A549 (cell line): Measurements from ENCODE around the gene HSD17B13. TPM values are rescaled to one million over a fixed set of nuclear protein-coding genes. Genes with fewer than 3 reads are reported as not detected.

ENCODE experiments used
- ATAC-seq, 2 experiments: fragments of 200-7000 bp in 1 of 2; fragments of >200 bp in 1 of 2; cut with Nextera tagmentation in 1 of 2; cut with Tn5 transposase in 1 of 2; 3 replicates each; pipeline versions ENCODE4 v1.8.0 to v1.9.1; 2018 to 2020; ENCODE audit warnings: mild to moderate bottlenecking in 1 of 2, moderate library complexity in 1 of 2
- CTCF ChIA-PET: fragments of 300-600 bp; sonication (Branson Sonifier 250); formaldehyde crosslinking; extraction: SDS; loops from one replicate; lab custom pipeline; 2021; ENCODE audit warnings: antibody characterized with exemption, inconsistent platforms; lab: Yijun Ruan, JAX
- POLR2A ChIA-PET: fragments of 350-600 bp; formaldehyde crosslinking; extraction: SDS; loops from one replicate; lab custom pipeline; 2021; ENCODE audit warnings: antibody characterized with exemption, inconsistent platforms; lab: Yijun Ruan, JAX
- DNase-seq, 2 experiments: peaks; one replicate each; pipeline versions ENCODE4 v3.0.0 to v3.0.0-alpha.2; 2011 to 2016; ENCODE audit warnings: low read depth in 1 of 2, low spot score in 1 of 2
- FAIRE-seq: peaks from 2 replicates; lab custom pipeline; 2011; peaks lifted over from hg19 to GRCh38; lab: Jason Lieb, UNC
- H3K27ac ChIP-seq, 2 experiments: fragments of >200 bp; sonication (Bioruptor Twin); formaldehyde crosslinking; 3 replicates each; pipeline ENCODE4 v1.5.1; 2016 to 2017
- H3K4me1 ChIP-seq: fragments of >200 bp; sonication (Bioruptor Twin); formaldehyde crosslinking; 3 replicates; pipeline ENCODE4 v1.6.1; 2016
- H3K4me2 ChIP-seq: fragments of >200 bp; sonication (Bioruptor Twin); formaldehyde crosslinking; 3 replicates; pipeline ENCODE4 v1.6.1; 2016
- H3K4me3 ChIP-seq: fragments of >200 bp; sonication (Bioruptor Twin); formaldehyde crosslinking; 3 replicates; pipeline ENCODE4 v1.5.1; 2016
- H3K9me3 ChIP-seq: fragments of >200 bp; sonication (Bioruptor Twin); formaldehyde crosslinking; 3 replicates; pipeline ENCODE4 v1.6.1; 2016
- BHLHE40 ChIP-seq: IDR thresholded peaks from 2 replicates; pipeline ENCODE4 v1.6.1; 2012; ENCODE audit warnings: low read depth, low read length, inconsistent platforms
- EHF ChIP-seq: fragments of 250-450 bp; sonication (Bioruptor Pico); IDR thresholded peaks from 2 replicates; pipeline ENCODE4 v1.5.0; 2020; ENCODE audit warnings: mild to moderate bottlenecking
- EHMT2 ChIP-seq: fragments of 200-600 bp; sonication (generic); IDR thresholded peaks from 2 replicates; pipeline ENCODE4 v1.6.1; 2016; ENCODE audit warnings: antibody characterized with exemption, low read depth, mild to moderate bottlenecking, moderate library complexity
- ESRRA ChIP-seq: fragments of 150-350 bp; IDR thresholded peaks from 2 replicates; pipeline ENCODE4 v1.6.1; 2014; ENCODE audit warnings: mild to moderate bottlenecking, low read length, borderline replicate concordance
- FOSB ChIP-seq: fragments of 250-450 bp; sonication (Bioruptor Pico); IDR thresholded peaks from 2 replicates; pipeline ENCODE4 v1.5.0; 2020; ENCODE audit warnings: mild to moderate bottlenecking, moderate library complexity
- HDAC2 ChIP-seq: fragments of 200-600 bp; sonication (generic); IDR thresholded peaks from 2 replicates; pipeline ENCODE4 v1.6.1; 2016
- HOXA7 ChIP-seq: fragments of 250-450 bp; sonication (Bioruptor Pico); IDR thresholded peaks from 2 replicates; pipeline ENCODE4 v1.5.0; 2020; ENCODE audit warnings: mild to moderate bottlenecking, moderate library complexity
- HOXB13 ChIP-seq: fragments of 250-450 bp; sonication (Bioruptor Pico); IDR thresholded peaks from 2 replicates; pipeline ENCODE4 v1.5.0; 2020; ENCODE audit warnings: low read depth, mild to moderate bottlenecking, moderate library complexity
- KDM1A ChIP-seq: fragments of 200-600 bp; sonication (generic); IDR thresholded peaks from 2 replicates; pipeline ENCODE4 v1.6.1; 2016; ENCODE audit warnings: low read depth, mild to moderate bottlenecking
- MAFK ChIP-seq: fragments of 450-650 bp; IDR thresholded peaks from 2 replicates; pipeline ENCODE4 v1.6.1; 2014; ENCODE audit not compliant: partially characterized antibody
- MAX ChIP-seq: IDR thresholded peaks from 2 replicates; pipeline ENCODE4 v1.6.1; 2012
- MYC ChIP-seq: IDR thresholded peaks from 2 replicates; pipeline ENCODE4 v1.6.1; 2012; ENCODE audit warnings: mild to moderate bottlenecking, inconsistent platforms, low read length, improper control_type of control experiment, borderline replicate concordance
- NFE2L2 ChIP-seq: fragments of 150-350 bp; conservative IDR thresholded peaks from 2 replicates; pipeline ENCODE4 v1.6.1; 2014; ENCODE audit warnings: low read length
- NPAS2 ChIP-seq: fragments of 250-450 bp; sonication (Bioruptor Pico); IDR thresholded peaks from 2 replicates; pipeline ENCODE4 v1.8.0; 2022; ENCODE audit warnings: mild to moderate bottlenecking, moderate library complexity, borderline replicate concordance
- RARB ChIP-seq: fragments of 250-450 bp; sonication (Bioruptor Pico); IDR thresholded peaks from 2 replicates; pipeline ENCODE4 v1.8.0; 2021; ENCODE audit warnings: mild to moderate bottlenecking, moderate library complexity
- TP53 ChIP-seq: fragments of 250-450 bp; sonication (Bioruptor Pico); IDR thresholded peaks from 2 replicates; pipeline ENCODE4 v1.5.0; 2021; ENCODE audit warnings: mild to moderate bottlenecking, moderate library complexity
- ZFP36 ChIP-seq: fragments of 450-650 bp; IDR thresholded peaks from 2 replicates; pipeline ENCODE4 v1.6.1; 2014; ENCODE audit warnings: borderline replicate concordance; ENCODE audit not compliant: partially characterized antibody
- ZNF302 ChIP-seq: fragments of 250-450 bp; sonication (Bioruptor Pico); IDR thresholded peaks from 2 replicates; pipeline ENCODE4 v1.9.0; 2021; ENCODE audit warnings: inconsistent platforms, mild to moderate bottlenecking, moderate library complexity
- WGBS: methylation state at CpG from one replicate; pipeline ENCODE4 v1.1.6; 2017; ENCODE audit errors: missing lambda C conversion rate; 5-methylcytosine and 5-hydroxymethylcytosine counted together
- polyA minus RNA-seq: library from RNA; depleted of rRNA, polyadenylated mRNA; stranded (reverse); fragments of >200 nt; gene quantifications from 2 replicates; pipeline ENCODE4 v1.2.3, GENCODE V29; 2011; rRNA and poly(A)+ RNA removed
- polyA plus RNA-seq, 4 experiments: library from polyadenylated mRNA; depleted of rRNA in 3 of 4; stranded (reverse); fragments of >200 nt; fragmentation: RNase III in 1 of 4; extraction: RNeasy Plus Mini Kit Qiagen cat#74134 plus additional on column Dnase treatment in 1 of 4; gene quantifications; 2 replicates in 3 of 4; 3 replicates in 1 of 4; pipeline ENCODE4 v1.2.3, GENCODE V29; 2011 to 2017
- TF ChIP-seq, protein P1 (sequence below): IDR thresholded peaks from 2 replicates; pipeline ENCODE4 v1.6.1; 2012; ENCODE audit warnings: low read depth, borderline replicate concordance
- TF ChIP-seq, protein P2 (sequence below): fragments of 250-450 bp; sonication (Bioruptor Pico); IDR thresholded peaks from 2 replicates; pipeline ENCODE4 v1.5.0; 2020; ENCODE audit warnings: low read depth, mild to moderate bottlenecking, moderate library complexity
- TF ChIP-seq, protein P3 (sequence below): fragments of >200 bp; sonication (Bioruptor Twin); formaldehyde crosslinking; IDR thresholded peaks from 3 replicates; pipeline ENCODE4 v1.5.1; 2016

HSD17B13 gene, protein sequence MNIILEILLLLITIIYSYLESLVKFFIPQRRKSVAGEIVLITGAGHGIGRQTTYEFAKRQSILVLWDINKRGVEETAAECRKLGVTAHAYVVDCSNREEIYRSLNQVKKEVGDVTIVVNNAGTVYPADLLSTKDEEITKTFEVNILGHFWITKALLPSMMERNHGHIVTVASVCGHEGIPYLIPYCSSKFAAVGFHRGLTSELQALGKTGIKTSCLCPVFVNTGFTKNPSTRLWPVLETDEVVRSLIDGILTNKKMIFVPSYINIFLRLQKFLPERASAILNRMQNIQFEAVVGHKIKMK
- polyA plus RNA-seq (2011; rRNA removed) (0.29 and 0.30 TPM in 2 replicates), polyA plus RNA-seq (2017; fragmentation: RNase III; extraction: RNeasy Plus Mini Kit Qiagen cat#74134 plus additional on column Dnase treatment) (0.05 to 0.08 TPM in 2 of 3 replicates, not detected in the other), polyA minus RNA-seq (not detected in 2 replicates)
- polyA plus RNA-seq (2012; cell fraction: cytosol; rRNA removed), result 0.01 and 0.03 TPM in 2 replicates
- polyA plus RNA-seq (2012; cell fraction: nucleus; rRNA removed), result 0.08 and 0.17 TPM in 2 replicates

DNA sequence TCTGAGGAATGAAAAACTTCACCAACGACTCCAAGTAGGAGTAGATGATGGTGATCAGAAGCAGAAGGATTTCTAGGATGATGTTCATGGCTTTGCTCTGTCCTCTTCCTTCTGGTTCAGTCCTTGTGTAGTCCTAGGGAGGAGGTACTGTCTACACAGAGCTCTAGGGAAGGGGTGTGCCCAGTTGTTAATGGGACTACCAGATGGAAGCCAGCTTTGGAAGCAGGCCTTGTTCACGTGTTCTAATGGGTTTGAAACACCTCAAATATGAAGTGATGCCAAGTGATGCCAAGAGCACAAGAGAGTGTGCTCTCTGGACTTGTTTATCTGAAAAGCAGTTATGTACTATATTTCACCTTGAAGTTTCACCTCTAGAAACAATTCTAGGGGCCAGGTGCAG is at the start of gene HSD17B13:
Gene HSD17B13 (minus strand): TSS at position 129 of the 400 bp plus-strand sequence. CDS start 41 bp downstream, at position 88.
- FAIRE-seq (no peak), ATAC-seq (no peak), DNase-seq (no peak)
- TF ChIP-seq EHF (CRISPR knock-in tag) (no peak), MAX (no peak), ZFP36 (no peak)
- ChIA-PET POLR2A (no interaction called here), CTCF (interaction anchor here (0.9 kb wide), 1 partner anchor 10 kb away, joined by 4 read pairs; no protein-coding TSS in a partner anchor)
- H3K4me1 ChIP-seq, result peaks cover 6% of the 10 kb centered on the region; the same call in 2 of the 3 replicates
- H3K27ac ChIP-seq, result no peak within 1 kb of the TSS
- H3K4me2 ChIP-seq, result no peak within 1 kb of the TSS
- no peak within 1 kb of the TSS for H3K4me3 ChIP-seq
- H3K9me3 ChIP-seq, result no peaks in the 10 kb centered on the region
- WGBS, result 51% methylated on average over 2 of the region's 2 CpGs

DNA sequence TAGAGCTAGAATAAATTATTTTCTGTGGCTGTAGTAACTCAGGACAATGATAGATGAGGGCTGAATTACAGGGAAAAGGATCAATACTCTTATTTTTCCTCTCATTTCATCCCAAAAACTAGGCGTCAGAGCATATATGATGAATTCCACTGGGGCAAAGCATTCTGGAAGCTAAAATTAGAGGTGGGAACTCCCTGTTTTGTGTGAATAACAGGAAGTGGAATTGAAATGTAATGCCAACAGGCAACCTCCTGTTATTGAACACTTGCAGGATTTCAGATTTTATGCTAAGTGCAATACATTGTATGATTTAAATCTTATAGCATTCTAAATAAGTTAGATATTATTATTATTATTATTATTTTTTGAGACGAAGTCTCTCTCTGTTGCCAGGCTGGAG is 47.4 kb upstream of the HSD17B13 start:
- FAIRE-seq (no peak), ATAC-seq (no peak), DNase-seq (no peak)
- POLR2A ChIA-PET, result no interaction called here
- no peaks in the 10 kb centered on the region for H3K9me3 ChIP-seq
- no peak overlapping the region for H3K27ac ChIP-seq
- CTCF ChIA-PET, result interaction anchor here (1.4 kb wide), 1 partner anchor 96 kb away, joined by 3 read pairs; no protein-coding TSS in a partner anchor
- 92% methylated on average over 2 of the region's 2 CpGs for WGBS
- no peak overlapping the region for H3K4me3 ChIP-seq
- H3K4me1 ChIP-seq, result peaks cover 6% of the 10 kb centered on the region; the same call in 2 of the 3 replicates
- TF ChIP-seq NPAS2 (CRISPR knock-in tag), result no peak
- TF ChIP-seq EHMT2, result no peak
- TF ChIP-seq NFE2L2, result no peak
- no peak for TF ChIP-seq FOSB (CRISPR knock-in tag)
- H3K4me2 ChIP-seq, result no peak overlapping the region

GRCh38 chr4:87366521-87367162 is 44.0 kb upstream of the HSD17B13 start:
- CTCF ChIA-PET, result interaction anchor here (0.6 to 1.4 kb wide), 2 partner anchors 10 to 114 kb away, joined by 3 read pairs; no protein-coding TSS in a partner anchor
- DNase-seq (no peak), ATAC-seq (no peak), FAIRE-seq (no peak)
- H3K9me3 ChIP-seq, result no peaks in the 10 kb centered on the region
- H3K27ac ChIP-seq, result no peak overlapping the region
- no peak overlapping the region for H3K4me3 ChIP-seq
- 62% methylated on average over 2 of the region's 2 CpGs for WGBS
- no peaks in the 10 kb centered on the region for H3K4me1 ChIP-seq
- POLR2A ChIA-PET, result no interaction called here
- no peak overlapping the region for H3K4me2 ChIP-seq
- TF ChIP-seq MYC, result no peak
- TF ChIP-seq BHLHE40, result no peak
- no peak for TF ChIP-seq TP53
- TF ChIP-seq MAFK, result peak; percentile 30
- TF ChIP-seq, protein P1, sequence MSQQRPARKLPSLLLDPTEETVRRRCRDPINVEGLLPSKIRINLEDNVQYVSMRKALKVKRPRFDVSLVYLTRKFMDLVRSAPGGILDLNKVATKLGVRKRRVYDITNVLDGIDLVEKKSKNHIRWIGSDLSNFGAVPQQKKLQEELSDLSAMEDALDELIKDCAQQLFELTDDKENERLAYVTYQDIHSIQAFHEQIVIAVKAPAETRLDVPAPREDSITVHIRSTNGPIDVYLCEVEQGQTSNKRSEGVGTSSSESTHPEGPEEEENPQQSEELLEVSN, result no peak
- TF ChIP-seq, protein P2, sequence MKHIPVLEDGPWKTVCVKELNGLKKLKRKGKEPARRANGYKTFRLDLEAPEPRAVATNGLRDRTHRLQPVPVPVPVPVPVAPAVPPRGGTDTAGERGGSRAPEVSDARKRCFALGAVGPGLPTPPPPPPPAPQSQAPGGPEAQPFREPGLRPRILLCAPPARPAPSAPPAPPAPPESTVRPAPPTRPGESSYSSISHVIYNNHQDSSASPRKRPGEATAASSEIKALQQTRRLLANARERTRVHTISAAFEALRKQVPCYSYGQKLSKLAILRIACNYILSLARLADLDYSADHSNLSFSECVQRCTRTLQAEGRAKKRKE, result no peak

DNA sequence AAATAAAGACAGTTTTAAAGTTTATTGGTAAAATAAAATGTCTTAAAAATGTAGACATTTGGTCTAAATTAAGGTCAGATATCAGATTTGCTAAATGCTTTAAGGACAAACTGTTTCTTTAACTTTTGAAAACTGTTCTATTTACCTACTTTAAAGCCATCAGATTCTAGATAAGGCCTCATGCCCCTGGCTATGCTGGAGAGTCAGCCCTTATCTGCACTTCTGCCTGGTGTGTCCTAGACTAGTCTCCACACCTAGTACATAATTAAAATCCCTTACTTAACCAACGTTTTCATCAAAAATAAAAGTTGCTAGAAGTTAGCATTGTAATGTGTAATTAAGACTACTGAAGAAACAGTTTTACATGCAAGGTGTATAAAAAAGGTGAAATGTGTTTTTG is 42.7 kb upstream of the HSD17B13 start:
- CTCF ChIA-PET, result interaction anchor here (0.6 to 1.6 kb wide), 2 partner anchors 101 to 1306 kb away, joined by 3 to 4 read pairs; no protein-coding TSS in a partner anchor

More for the DNA sequence above, 42.7 kb upstream of the HSD17B13 start:
- no peak for FAIRE-seq
- TF ChIP-seq HOXB13 (no peak), KDM1A (no peak), HOXA7 (CRISPR knock-in tag) (no peak), NPAS2 (CRISPR knock-in tag) (no peak), HDAC2 (no peak), ESRRA (no peak), ZFP36 (no peak), RARB (CRISPR knock-in tag) (no peak), ZNF302 (CRISPR knock-in tag) (no peak)
- TF ChIP-seq, protein P3, sequence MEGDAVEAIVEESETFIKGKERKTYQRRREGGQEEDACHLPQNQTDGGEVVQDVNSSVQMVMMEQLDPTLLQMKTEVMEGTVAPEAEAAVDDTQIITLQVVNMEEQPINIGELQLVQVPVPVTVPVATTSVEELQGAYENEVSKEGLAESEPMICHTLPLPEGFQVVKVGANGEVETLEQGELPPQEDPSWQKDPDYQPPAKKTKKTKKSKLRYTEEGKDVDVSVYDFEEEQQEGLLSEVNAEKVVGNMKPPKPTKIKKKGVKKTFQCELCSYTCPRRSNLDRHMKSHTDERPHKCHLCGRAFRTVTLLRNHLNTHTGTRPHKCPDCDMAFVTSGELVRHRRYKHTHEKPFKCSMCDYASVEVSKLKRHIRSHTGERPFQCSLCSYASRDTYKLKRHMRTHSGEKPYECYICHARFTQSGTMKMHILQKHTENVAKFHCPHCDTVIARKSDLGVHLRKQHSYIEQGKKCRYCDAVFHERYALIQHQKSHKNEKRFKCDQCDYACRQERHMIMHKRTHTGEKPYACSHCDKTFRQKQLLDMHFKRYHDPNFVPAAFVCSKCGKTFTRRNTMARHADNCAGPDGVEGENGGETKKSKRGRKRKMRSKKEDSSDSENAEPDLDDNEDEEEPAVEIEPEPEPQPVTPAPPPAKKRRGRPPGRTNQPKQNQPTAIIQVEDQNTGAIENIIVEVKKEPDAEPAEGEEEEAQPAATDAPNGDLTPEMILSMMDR, result no peak
- TF ChIP-seq, protein P1, result no peak
- TF ChIP-seq, all 56 proteins: peak for 0
- ATAC-seq (no peak), DNase-seq (no peak)
- Histone ChIP-seq H3K4me3 (no peak overlapping the region), H3K27ac (no peak overlapping the region), H3K9me3 (no peaks in the 10 kb centered on the region), H3K4me2 (no peak overlapping the region), H3K4me1 (no peaks in the 10 kb centered on the region)
- POLR2A ChIA-PET, result no interaction called here
- WGBS, result 5% methylated on average over 1 of the region's 1 CpG
